ENCODE results near the gene PRPF6.
"Not testable (repeated sequence)": the region's sequence is repeated elsewhere in the genome, so short reads cannot be mapped to it uniquely, and the experiment has no call there.

PRPF6 gene

DNA sequence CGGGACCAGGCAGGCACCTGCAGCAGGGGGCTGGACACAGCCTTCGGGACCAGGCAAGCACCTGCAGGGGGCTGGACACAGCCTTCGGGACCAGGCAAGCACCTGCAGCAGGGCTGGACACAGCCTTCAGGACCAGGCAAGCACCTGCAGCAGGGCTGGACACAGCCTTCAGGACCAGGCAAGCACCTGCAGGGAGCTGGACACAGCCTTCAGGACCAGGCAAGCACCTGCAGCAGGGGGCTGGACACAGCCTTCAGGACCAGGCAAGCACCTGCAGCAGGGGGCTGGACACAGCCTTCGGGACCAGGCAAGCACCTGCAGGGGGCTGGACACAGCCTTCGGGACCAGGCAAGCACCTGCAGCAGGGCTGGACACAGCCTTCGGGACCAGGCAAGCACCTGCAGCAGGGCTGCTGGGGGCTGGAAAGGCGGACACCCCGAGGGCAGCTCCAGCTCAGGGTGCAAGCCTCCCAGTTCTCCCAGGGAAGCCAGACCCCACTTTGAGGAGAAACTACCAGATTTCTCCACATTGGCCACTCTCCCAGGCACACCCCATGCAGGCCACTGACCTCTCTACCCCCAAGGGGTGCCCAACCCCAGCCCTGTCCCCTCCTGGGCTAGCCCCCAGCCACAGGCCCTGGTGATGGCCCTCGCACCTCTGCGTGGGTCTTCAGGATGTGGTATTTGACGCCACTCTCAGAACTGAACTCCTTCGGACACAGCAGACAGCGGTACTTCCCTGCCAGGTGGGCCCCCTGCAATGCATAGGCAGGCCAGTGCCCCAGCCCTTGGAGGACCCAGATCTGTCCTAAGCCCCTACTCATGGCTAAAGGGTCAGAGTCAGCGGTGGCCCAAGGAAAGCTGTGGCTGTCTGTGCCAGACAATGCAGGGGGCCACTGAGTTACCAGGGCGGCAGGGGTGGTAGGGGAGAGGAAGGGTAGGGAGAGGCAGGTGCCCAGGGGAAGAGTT, 20.0 kb upstream of the PRPF6 start:
- not testable (repeated sequence) for DNase-seq (ENCODE audit: low read depth in 4 of 4, low spot score in 1 of 4)

GRCh38 chr20:63961664-63962425, 19.1 kb upstream of the PRPF6 start:
- no peak for DNase-seq (ENCODE audit: low read depth in 4 of 4, low spot score in 1 of 4)

DNA sequence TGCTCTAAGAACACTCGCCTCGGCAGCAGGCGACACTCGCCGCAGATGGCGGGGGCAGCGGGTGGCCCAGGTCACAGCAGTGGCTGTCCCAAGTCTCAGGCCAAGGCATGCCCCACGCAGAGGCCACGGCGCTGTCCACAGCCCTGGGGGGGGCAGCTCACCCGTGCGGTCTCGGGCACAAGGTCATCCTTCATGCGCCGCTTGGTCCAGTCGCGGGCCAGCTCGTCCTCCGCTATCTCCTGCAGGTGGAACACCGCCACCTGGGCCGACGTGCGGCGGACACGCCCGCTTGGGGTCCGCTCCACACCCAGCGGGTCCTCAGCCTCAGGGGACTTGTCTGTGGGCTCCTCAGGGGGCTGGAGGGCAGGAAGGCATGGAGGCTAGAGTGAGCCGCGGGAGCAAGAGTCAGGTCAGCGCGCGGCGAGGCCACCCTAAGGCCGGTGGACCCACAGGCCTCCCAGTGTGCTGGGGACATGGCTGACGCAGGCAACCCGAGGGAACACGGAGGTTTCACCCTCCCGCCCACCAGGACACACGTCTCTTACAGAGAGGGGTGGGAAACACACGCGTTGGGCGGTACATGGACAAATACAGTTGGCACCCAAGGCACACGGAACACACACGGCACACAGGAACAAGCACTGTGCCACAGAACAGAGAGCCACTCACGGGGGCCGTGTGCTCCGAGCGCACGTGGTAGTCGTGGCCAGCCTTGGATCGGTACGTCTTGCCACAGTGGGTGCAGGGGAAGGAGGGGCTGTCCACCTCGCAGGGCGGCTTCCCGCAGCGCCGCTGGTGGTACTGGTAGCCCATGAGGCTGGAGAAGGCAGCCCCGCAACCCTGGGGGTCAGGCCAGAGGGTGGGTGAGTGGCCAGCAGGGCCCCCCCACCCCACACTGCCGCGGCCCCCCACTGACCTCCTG, 18.2 kb upstream of the PRPF6 start:
- no peak for DNase-seq (ENCODE audit: low read depth in 4 of 4, low spot score in 1 of 4)

- DNase-seq (ENCODE audit: low read depth in 4 of 4, low spot score in 1 of 4) = no peak
Measured at GRCh38 chr20:63963348-63963741, 17.6 kb upstream of the PRPF6 start.

GRCh38 chr20:63963784-63964301, 17.1 kb upstream of the PRPF6 start:
- DNase-seq (ENCODE audit: low read depth in 4 of 4, low spot score in 1 of 4) = no peak

- DNase-seq (ENCODE audit: low read depth in 4 of 4, low spot score in 1 of 4) = no peak
Measured at GRCh38 chr20:63964412-63964811, 16.5 kb upstream of the PRPF6 start.

GRCh38 chr20:63966172-63966943, 14.6 kb upstream of the PRPF6 start:
- no peak for DNase-seq (ENCODE audit: low read depth in 4 of 4, low spot score in 1 of 4)

GRCh38 chr20:63966944-63967322, 14.0 kb upstream of the PRPF6 start:
- no peak for DNase-seq (ENCODE audit: low read depth in 4 of 4, low spot score in 1 of 4)

DNA sequence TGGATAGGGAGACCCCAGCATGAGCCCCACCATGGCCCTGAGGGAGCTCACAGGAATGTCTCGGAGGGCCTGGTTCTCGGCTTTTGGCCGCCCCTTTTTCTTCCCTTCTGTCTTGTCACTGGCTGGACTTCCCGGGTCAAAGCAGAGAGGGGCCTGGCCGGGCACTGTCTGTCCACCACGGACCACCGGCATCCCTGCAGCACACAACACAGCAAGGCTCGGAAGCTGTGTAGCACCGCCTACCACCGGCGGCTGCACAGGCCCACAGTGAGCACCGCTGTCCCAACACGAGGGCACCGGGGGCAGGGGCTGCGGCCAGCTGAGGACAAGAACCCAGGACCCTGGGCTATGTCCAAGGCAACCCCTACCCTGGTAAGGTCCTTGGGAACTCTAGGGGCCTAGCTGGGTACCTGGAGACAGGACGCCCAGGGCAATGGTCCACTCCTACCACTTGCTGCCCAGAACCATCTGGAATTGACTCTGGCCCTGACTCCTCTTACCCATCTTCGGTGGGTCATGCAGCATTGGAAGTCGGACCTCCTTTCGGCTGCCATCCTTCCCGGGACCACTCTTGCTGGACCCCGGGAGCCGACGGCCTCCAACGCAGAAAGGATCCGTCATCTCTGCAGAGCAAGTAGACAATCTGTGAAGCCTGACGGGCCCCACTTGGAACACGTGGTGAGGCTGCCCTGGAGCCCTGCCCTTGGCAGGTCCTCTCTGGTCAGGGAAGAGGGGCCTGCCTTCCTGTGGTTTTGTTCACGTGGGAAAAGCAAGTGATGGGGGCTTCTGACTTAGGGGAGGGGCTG, 13.4 kb upstream of the PRPF6 start:
- DNase-seq (ENCODE audit: low read depth in 4 of 4, low spot score in 1 of 4) = no peak

- no peak for DNase-seq (ENCODE audit: low read depth in 4 of 4, low spot score in 1 of 4)
Measured at GRCh38 chr20:63968136-63968927, 12.6 kb upstream of the PRPF6 start.

DNA sequence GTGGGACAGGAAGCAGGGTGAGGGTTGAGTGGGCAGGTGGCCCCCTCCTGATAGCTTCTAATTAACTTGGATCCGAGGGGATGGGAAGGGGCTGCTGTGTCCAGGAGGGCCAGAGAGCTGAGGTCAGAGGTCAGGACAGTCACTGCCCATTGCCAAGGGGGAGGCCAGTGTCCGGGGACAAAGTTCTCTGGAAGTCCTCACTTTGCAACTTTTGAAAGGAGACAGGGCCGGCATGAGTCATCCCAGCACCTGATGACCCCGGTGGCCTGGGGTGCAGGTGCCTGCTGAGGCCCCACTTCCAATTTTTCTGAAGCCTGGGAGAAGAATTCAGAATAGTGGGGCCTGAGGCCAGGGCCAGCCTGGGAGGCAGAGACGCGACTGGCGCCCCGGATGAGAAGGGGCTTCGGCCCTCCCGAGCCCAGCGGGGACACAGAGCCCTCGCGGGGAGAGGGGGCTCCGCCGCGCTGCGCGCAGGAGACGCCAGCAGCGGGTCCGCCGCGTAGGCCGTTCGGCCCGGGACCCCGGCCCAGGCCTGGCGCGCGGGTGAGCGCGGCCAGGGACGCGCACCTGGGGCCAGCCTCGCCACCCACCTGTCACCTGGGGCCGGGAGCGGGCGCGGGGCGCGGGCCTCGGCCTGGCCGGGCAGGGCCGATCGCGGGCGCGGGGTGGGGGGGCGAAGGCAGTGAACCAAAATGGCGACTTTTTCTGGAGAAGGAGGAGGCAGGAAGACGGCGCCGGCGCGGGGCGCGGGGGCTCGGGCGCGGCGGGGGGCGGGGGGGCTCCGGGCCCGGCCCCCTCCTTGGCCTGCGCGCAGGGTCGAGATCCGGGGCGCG, 11.8 kb upstream of the PRPF6 start:
- no peak for DNase-seq (ENCODE audit: low read depth in 4 of 4, low spot score in 1 of 4)

- peak in 2 of 4 experiments; percentile 57 to 62 for DNase-seq (ENCODE audit: low read depth in 4 of 4, low spot score in 1 of 4)
Measured at GRCh38 chr20:63969838-63970713, 10.9 kb upstream of the PRPF6 start, which contains the start of gene ZNF512B. Gene ZNF512B, minus strand, starts transcription at chr20:63969930. Its CDS starts 1,980 bp downstream, at chr20:63967950.

- no peak for DNase-seq (ENCODE audit: low read depth in 4 of 4, low spot score in 1 of 4)
Measured at GRCh38 chr20:63970714-63971431, 10.1 kb upstream of the PRPF6 start.

DNA sequence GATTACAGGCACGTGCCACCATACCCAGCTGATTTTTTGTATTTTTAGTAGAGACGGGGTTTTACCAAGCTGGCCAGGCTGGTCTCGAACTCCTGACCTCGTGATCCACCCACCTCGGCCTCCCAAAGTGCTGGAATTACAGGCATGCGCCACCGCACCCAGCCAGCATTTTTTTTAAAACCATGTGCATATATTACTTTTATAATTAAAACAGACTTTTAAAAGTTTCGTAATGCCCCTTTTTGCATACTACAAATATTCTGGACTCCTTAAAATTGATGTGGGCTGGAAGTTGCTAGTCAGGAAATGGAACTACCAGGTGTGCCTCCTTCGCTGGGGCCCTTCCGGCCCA, 9.0 kb upstream of the PRPF6 start:
- DNase-seq (ENCODE audit: low read depth in 4 of 4, low spot score in 1 of 4) = not testable (repeated sequence)

DNA sequence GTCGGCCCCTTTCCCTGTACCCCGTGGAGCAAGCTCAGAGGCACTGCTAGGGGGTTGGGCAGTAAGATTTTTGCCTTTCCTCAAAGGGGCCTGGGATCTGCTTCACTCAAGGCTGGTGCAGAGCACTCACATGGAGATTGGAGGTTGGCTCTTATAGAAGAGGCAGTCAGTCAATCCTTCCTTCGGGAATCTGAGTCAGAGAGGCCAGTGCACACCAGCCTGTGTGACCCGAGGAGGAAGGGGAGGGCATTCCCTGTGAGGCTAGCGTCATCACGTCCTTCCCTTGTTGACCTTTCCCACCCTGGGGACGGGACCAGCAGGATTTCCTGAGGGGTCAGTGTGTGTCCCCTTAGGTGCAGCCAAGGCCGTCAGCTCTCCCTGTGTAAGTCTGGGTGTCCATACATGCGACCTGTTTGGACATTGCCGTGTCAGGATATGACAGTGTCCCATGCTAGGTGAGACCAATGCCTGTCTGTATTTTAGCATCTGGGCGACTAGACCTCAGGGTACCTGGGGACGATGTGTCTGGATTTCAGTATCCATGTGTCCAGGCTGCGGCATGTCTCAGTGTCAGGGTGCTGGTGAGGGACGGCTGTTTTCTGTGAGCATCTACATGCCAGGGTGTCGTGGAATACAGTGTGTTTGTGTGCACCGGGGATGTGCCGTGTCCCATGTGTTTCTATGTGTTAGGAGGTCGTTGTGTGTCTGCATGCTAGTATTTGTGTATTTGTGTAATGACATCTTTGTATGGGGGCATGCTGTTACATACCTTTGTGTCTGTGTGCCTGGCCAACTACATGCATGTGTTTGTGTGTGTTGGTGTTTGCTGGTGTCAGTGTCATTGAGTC, 8.4 kb upstream of the PRPF6 start:
- no peak for DNase-seq (ENCODE audit: low read depth in 4 of 4, low spot score in 1 of 4)
